GM12801 (cell line): ENCODE data around the gene NOL7.

Experiments
- CTCF ChIP-seq: IDR thresholded peaks from one replicate; pipeline ENCODE4 v1.5.1; 2011; ENCODE audit warnings: control low read depth; ENCODE audit not compliant: insufficient read length; ENCODE audit errors: extremely low read depth

NOL7 gene

DNA sequence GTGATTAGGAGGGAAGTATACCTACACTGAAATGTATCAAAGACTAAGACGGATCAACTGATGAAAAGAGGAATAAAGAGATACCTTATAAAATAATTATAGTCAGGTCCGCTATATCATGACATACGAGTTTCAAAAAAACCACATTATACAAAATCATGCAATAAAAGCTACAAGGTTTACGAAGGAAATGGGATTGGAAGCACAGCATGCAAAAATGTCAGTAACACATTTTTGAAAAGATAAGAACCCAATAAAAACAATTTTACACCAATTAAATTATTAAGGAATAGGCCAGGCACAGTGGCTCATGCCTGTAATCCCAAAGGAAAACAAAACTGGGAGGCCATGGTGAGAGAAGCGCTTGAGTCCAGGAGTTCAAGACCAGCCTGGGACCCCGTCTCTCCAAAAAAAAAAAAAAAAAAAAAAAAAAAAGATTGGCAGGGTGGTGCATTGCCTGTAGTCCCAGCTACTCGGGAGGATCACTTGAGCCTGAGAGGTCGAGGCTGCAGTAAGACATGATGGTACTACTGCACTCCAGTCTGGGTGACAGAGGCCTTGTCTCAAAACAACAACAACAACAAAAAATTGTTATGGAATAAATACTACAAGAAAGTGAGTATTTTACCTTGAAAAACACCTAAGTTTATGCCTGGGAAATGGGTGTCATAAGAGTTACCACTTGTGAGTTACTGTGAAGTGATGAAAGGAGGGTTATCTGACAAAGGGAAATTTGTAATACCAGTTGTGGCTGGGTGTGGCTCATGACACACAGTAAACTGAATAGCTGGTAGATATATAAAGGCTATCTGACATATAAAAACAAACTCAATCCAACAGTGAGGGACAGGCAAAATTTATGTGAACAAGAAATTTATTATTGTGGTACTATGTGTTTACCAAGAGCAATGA, 51.3 kb downstream of the NOL7 start:
- TF ChIP-seq CTCF = no peak

- TF ChIP-seq CTCF = no peak
These were observed 52.5 kb downstream of the NOL7 start for GRCh38 chr6:13667655-13668054.

- TF ChIP-seq CTCF = no peak
These were observed 53.3 kb downstream of the NOL7 start for GRCh38 chr6:13668291-13668928.

- no peak for TF ChIP-seq CTCF
These were observed 54.3 kb downstream of the NOL7 start for GRCh38 chr6:13669476-13669875.
